Measurements from ENCODE around the gene PATJ. TPM values are rescaled to one million over a fixed set of nuclear protein-coding genes. Genes with fewer than 3 reads are reported as not detected.

Gene PATJ
- total and polyA plus RNA-seq, 8 donors = 14.8 to 45.4 (median 27.9) TPM

GRCh38 chr1:62131093-62131725, 388.9 kb downstream of the PATJ start:
- FAIRE-seq = no peak
- Histone ChIP-seq H3K4me1 (no peaks in the 10 kb centered on the region), H3K9me3 (no peaks in the 10 kb centered on the region), H3K27me3 (no peaks in the 10 kb centered on the region), H3K36me3 (peaks cover 0 to 11% (median 0%) of the 10 kb centered on the region in 3 donors), H3K27ac (no peak overlapping the region), H3K4me3 (no peak overlapping the region)
- intact Hi-C loops (cut with DNase I) = no loop called here
- whole genome bisulfite sequencing, 2 donors = 74 to 80% methylated on average over 6 of the region's 6 CpGs
- peak in 3 of 6 donors; percentile 8 to 33 (median 23) for DNase-seq
- peak; percentile 38 to 90 (median 86) for ATAC-seq
- peak; percentile 44 to 75 (median 60) for TF ChIP-seq CTCF (IDR thresholded peaks at IDR 0.05)

- Histone ChIP-seq H3K9me3 (no peaks in the 10 kb centered on the region), H3K27me3 (no peaks in the 10 kb centered on the region), H3K27ac (no peak overlapping the region), H3K4me1 (no peaks in the 10 kb centered on the region), H3K4me3 (no peak overlapping the region), H3K36me3 (no peaks in the 10 kb centered on the region)
- no peak for TF ChIP-seq CTCF (IDR thresholded peaks at IDR 0.05)
- FAIRE-seq = no peak
- intact Hi-C loops (cut with DNase I) = no loop called here
- 73 to 74% methylated on average over 3 of the region's 3 CpGs for WGBS, 2 donors
- DNase-seq = no peak
- no peak for ATAC-seq
Measured at GRCh38 chr1:62138029-62138428, 395.7 kb downstream of the PATJ start.

- no peak for ATAC-seq
- Histone ChIP-seq H3K27me3 (no peaks in the 10 kb centered on the region), H3K36me3 (no peaks in the 10 kb centered on the region), H3K4me1 (no peaks in the 10 kb centered on the region), H3K9me3 (no peaks in the 10 kb centered on the region), H3K27ac (no peak overlapping the region), H3K4me3 (no peak overlapping the region)
- DNase-seq = no peak
- FAIRE-seq = no peak
- TF ChIP-seq CTCF (IDR thresholded peaks at IDR 0.05) = no peak
- WGBS, 2 donors = 95 to 100% methylated on average over 1 of the region's 1 CpG
- intact Hi-C loops (cut with DNase I) = no loop called here
Measured at GRCh38 chr1:62139410-62139809, 397.1 kb downstream of the PATJ start.

- Histone ChIP-seq H3K27me3 (no peaks in the 10 kb centered on the region), H3K4me1 (no peaks in the 10 kb centered on the region), H3K36me3 (no peaks in the 10 kb centered on the region), H3K27ac (no peak overlapping the region), H3K9me3 (no peaks in the 10 kb centered on the region), H3K4me3 (no peak overlapping the region)
- no peak for FAIRE-seq
- WGBS, 2 donors = 91 to 94% methylated on average over 4 of the region's 4 CpGs
- no peak for DNase-seq
- no peak for TF ChIP-seq CTCF (IDR thresholded peaks at IDR 0.05)
- intact Hi-C loops (cut with DNase I) = no loop called here
- ATAC-seq = no peak
Measured at GRCh38 chr1:62140666-62141065, 398.4 kb downstream of the PATJ start.

GRCh38 chr1:62142496-62142895, 400.2 kb downstream of the PATJ start:
- intact Hi-C loops (cut with DNase I) = no loop called here
- TF ChIP-seq CTCF (IDR thresholded peaks at IDR 0.05) = no peak
- H3K4me1 ChIP-seq = no peaks in the 10 kb centered on the region

More at GRCh38 chr1:62142496-62142895, 400.2 kb downstream of the PATJ start:
- 51 to 55% methylated on average over 5 of the region's 5 CpGs for WGBS, 2 donors
- Histone ChIP-seq H3K4me3 (no peak overlapping the region), H3K27ac (no peak overlapping the region), H3K27me3 (no peaks in the 10 kb centered on the region), H3K36me3 (no peaks in the 10 kb centered on the region), H3K9me3 (no peaks in the 10 kb centered on the region)
- FAIRE-seq (no peak), DNase-seq (no peak), ATAC-seq (no peak)
